GM23338 (cell line): ENCODE measurements around the gene UNC93B1. TPM values are rescaled to one million over a fixed set of nuclear protein-coding genes. Genes with fewer than 3 reads are reported as not detected.

Experiments used
- ATAC-seq: fragments of 200-7000 bp; cut with Tn5 transposase; 3 replicates; pipeline ENCODE4 v1.9.1; 2020
- DNase-seq: peaks from one replicate; pipeline ENCODE4 v3.0.0-alpha.2; 2015; ENCODE audit warnings: low spot score
- H2AFZ ChIP-seq: fragments of 200-600 bp; sonication (generic); 2 replicates; pipeline ENCODE4 v1.8.0; 2016; ENCODE audit warnings: antibody characterized with exemption, mild to moderate bottlenecking, moderate library complexity
- H3F3A ChIP-seq: fragments of 200-600 bp; sonication (generic); replicated peaks from 2 replicates; pipeline ENCODE4 v1.8.0; 2017; ENCODE audit warnings: antibody characterized with exemption, mixed run types, low read depth
- H3K27ac ChIP-seq: fragments of 200-600 bp; sonication (generic); 2 replicates; pipeline ENCODE4 v1.6.1; 2016; ENCODE audit warnings: low read depth
- H3K27me3 ChIP-seq: fragments of 200-600 bp; sonication (generic); 2 replicates; pipeline ENCODE4 v1.8.0; 2016; ENCODE audit warnings: mild to moderate bottlenecking, mixed run types, moderate library complexity; ENCODE audit not compliant: insufficient read depth
- H3K36me3 ChIP-seq: fragments of 200-600 bp; sonication (generic); 2 replicates; pipeline ENCODE4 v1.8.0; 2016; ENCODE audit warnings: mild to moderate bottlenecking; ENCODE audit not compliant: insufficient read depth
- H3K4me1 ChIP-seq: fragments of 200-600 bp; sonication (generic); 2 replicates; pipeline ENCODE4 v1.8.0; 2016; ENCODE audit warnings: mild to moderate bottlenecking, moderate library complexity; ENCODE audit not compliant: insufficient read depth
- H3K4me2 ChIP-seq: fragments of 200-600 bp; sonication (generic); 2 replicates; pipeline ENCODE4 v1.7.1; 2017; ENCODE audit warnings: mixed run types
- H3K4me3 ChIP-seq: fragments of 200-600 bp; sonication (generic); 2 replicates; pipeline ENCODE4 v1.6.1; 2016; ENCODE audit warnings: mixed run types
- H3K79me2 ChIP-seq: fragments of 200-600 bp; sonication (generic); replicated peaks from 2 replicates; pipeline ENCODE4 v1.8.0; 2017; ENCODE audit warnings: mild to moderate bottlenecking; ENCODE audit not compliant: insufficient read depth
- H3K9me2 ChIP-seq: fragments of 200-600 bp; sonication (generic); 2 replicates; pipeline ENCODE4 v1.8.0; 2017; ENCODE audit not compliant: insufficient read depth
- H4K20me1 ChIP-seq: fragments of 200-600 bp; sonication (generic); replicated peaks from 2 replicates; pipeline ENCODE4 v1.8.0; 2017; ENCODE audit warnings: mild to moderate bottlenecking; ENCODE audit not compliant: insufficient read depth
- H3K27ac Mint-ChIP-seq: 2 replicates; pipeline ENCODE4 v1.8.0; 2020; ENCODE audit warnings: inconsistent platforms, mild to moderate bottlenecking, moderate library complexity, mixed read lengths
- H3K27me3 Mint-ChIP-seq: 3 replicates; pipeline ENCODE4 v1.8.0; 2022; ENCODE audit warnings: low read depth, mild to moderate bottlenecking, moderate library complexity, mixed read lengths, inconsistent platforms; ENCODE audit not compliant: insufficient read depth, poor library complexity
- H3K36me3 Mint-ChIP-seq: 3 replicates; pipeline ENCODE4 v1.8.0; 2021; ENCODE audit warnings: low read depth, mild to moderate bottlenecking, inconsistent platforms, moderate library complexity, mixed read lengths
- H3K4me1 Mint-ChIP-seq: 3 replicates; pipeline ENCODE4 v1.8.0; 2020; ENCODE audit warnings: mild to moderate bottlenecking, inconsistent platforms, mixed read lengths
- H3K4me3 Mint-ChIP-seq: 3 replicates; pipeline ENCODE4 v1.8.0; 2021; ENCODE audit warnings: moderate library complexity, mild to moderate bottlenecking, inconsistent platforms, mixed read lengths
- H3K9me3 Mint-ChIP-seq: 3 replicates; pipeline ENCODE4 v1.8.0; 2020; ENCODE audit warnings: moderate library complexity, mild to moderate bottlenecking, inconsistent platforms, mixed read lengths
- CREB1 ChIP-seq: fragments of 250-450 bp; sonication (Bioruptor Pico); IDR thresholded peaks from 2 replicates; pipeline ENCODE4 v1.5.0; 2020; ENCODE audit warnings: low read depth, mild to moderate bottlenecking, moderate library complexity
- CTCF ChIP-seq, 2 experiments: fragments of 200-600 bp in 1 of 2; sonication (generic) in 1 of 2; conservative IDR thresholded peaks; 2 replicates each; pipeline versions ENCODE4 v1.5.1 to v1.6.1; 2016 to 2017; ENCODE audit warnings: antibody characterized with exemption in 2 of 2, low read depth in 2 of 2, mild to moderate bottlenecking in 2 of 2, moderate library complexity in 1 of 2
- ETS1 ChIP-seq: IDR thresholded peaks from 2 replicates; pipeline ENCODE4 v1.6.1; 2016; ENCODE audit warnings: antibody characterized with exemption
- EZH2 ChIP-seq: fragments of 200-600 bp; sonication (generic); IDR thresholded peaks from one replicate; pipeline ENCODE4 v1.8.0; 2017; ENCODE audit warnings: antibody characterized with exemption, mild to moderate bottlenecking, low read depth; ENCODE audit not compliant: unreplicated experiment
- EZH2phosphoT487 ChIP-seq: fragments of 200-600 bp; sonication (generic); IDR thresholded peaks from one replicate; pipeline ENCODE4 v1.8.1; 2018; ENCODE audit warnings: antibody characterized with exemption; ENCODE audit not compliant: unreplicated experiment
- JUNB ChIP-seq: IDR thresholded peaks from one replicate; pipeline ENCODE4 v1.6.1; 2016; ENCODE audit warnings: antibody characterized with exemption; ENCODE audit not compliant: unreplicated experiment
- NANOG ChIP-seq: IDR thresholded peaks from 2 replicates; pipeline ENCODE4 v1.6.1; 2016; ENCODE audit warnings: antibody characterized with exemption, borderline replicate concordance
- POLR2AphosphoS5 ChIP-seq: IDR thresholded peaks from 2 replicates; pipeline ENCODE4 v1.6.1; 2016; ENCODE audit warnings: antibody characterized with exemption, low read depth
- REST ChIP-seq: IDR thresholded peaks from one replicate; pipeline ENCODE4 v1.6.1; 2018; ENCODE audit warnings: antibody characterized with exemption; ENCODE audit not compliant: unreplicated experiment
- STAT1 ChIP-seq: IDR thresholded peaks from one replicate; pipeline ENCODE4 v1.6.1; 2016; ENCODE audit warnings: antibody characterized with exemption; ENCODE audit not compliant: unreplicated experiment
- ZNF114 ChIP-seq: fragments of 250-450 bp; sonication (Bioruptor Pico); IDR thresholded peaks from 2 replicates; pipeline ENCODE4 v1.5.0; 2020; ENCODE audit warnings: mild to moderate bottlenecking, moderate library complexity
- ZNF331 ChIP-seq: fragments of 250-450 bp; sonication (Bioruptor Pico); IDR thresholded peaks from 2 replicates; pipeline ENCODE4 v1.5.0; 2020; ENCODE audit warnings: low read depth, mild to moderate bottlenecking, moderate library complexity
- ZNF462 ChIP-seq: fragments of 250-450 bp; sonication (Bioruptor Pico); IDR thresholded peaks from 2 replicates; pipeline ENCODE4 v1.5.0; 2020; ENCODE audit warnings: mild to moderate bottlenecking, moderate library complexity
- polyA plus RNA-seq: library from polyadenylated mRNA; unstranded; fragments of >200 nt; fragmentation: Nextera tagmentation; extraction: Ambion mirVana; gene quantifications from 2 replicates; pipeline ENCODE4 v1.2.1, GENCODE V29; 2016
- total RNA-seq: library from RNA; depleted of rRNA; stranded (reverse); fragments of >200 nt; shearing (Covaris generic); gene quantifications from 2 replicates; pipeline ENCODE4 v1.2.3, GENCODE V29; 2014

UNC93B1 gene
- total and polyA plus RNA-seq, 2 experiments from 2014 or later = 16.2 to 34.4 TPM

- Histone ChIP-seq H2AFZ (no peak overlapping the region), H3K4me1 (peaks cover 12% of the 10 kb centered on the region), H3K79me2 (no peaks in the 10 kb centered on the region), H3K9me2 (no peaks in the 10 kb centered on the region), H3K27me3 (no peaks in the 10 kb centered on the region), H4K20me1 (no peaks in the 10 kb centered on the region), H3F3A (0 out of 2 replicates have a peak, but pooled peaks cover 4% of the 10 kb centered on the region), H3K4me2 (no peak overlapping the region), H3K36me3 (no peaks in the 10 kb centered on the region), H3K27ac (no peak overlapping the region), H3K4me3 (no peak overlapping the region)
- Mint-ChIP-seq H3K36me3 (no peaks in the 10 kb centered on the region), H3K9me3 (no peaks in the 10 kb centered on the region), H3K4me1 (peaks cover 26% of the 10 kb centered on the region), H3K27ac (no peak overlapping the region), H3K4me3 (no peak overlapping the region), H3K27me3 (peaks cover 8% of the 10 kb centered on the region)
- ATAC-seq = no peak
- DNase-seq = no peak
- TF ChIP-seq STAT1 (no peak), POLR2AphosphoS5 (no peak), ZNF462 (no peak), EZH2 (no peak), ETS1 (no peak), ZNF331 (CRISPR knock-in tag) (no peak), REST (no peak), CREB1 (CRISPR knock-in tag) (no peak), JUNB (no peak), CTCF (conservative IDR thresholded peaks at IDR 0.05; ENCODE audit: low read depth in 2 of 2) (no peak), NANOG (no peak), ZNF114 (CRISPR knock-in tag) (no peak), EZH2phosphoT487 (no peak)
Observed at GRCh38 chr11:68013611-68014156, 9.8 kb upstream of the UNC93B1 start.
